Activated CD4-positive, alpha-beta T cell treated with anti-CD3 and anti-CD28 coated beads for 48 hours (primary cell): ENCODE results near the gene COL4A4.

ENCODE experiments used
- DNase-seq: peaks from one replicate; pipeline ENCODE4 v3.0.0-alpha.2; 2020

COL4A4 gene

DNA sequence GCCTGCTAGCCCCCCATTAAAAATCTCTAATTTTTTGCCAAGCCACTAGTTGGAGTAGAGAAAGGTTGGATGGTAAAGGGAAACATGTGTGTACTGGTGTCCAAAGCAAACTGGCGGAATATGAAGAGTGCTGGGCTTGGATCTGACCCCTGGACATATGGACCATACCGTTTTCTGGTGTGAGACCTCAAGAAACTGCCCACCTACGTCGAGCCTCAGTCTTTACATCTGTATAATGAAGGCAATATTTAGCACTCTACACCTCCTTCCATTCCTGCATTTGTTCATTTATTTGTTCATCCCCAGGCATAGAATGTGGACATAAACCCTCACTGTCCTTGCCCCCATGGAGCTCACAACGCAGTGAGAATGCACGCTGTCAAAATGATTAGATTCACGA is 185.7 kb downstream of the COL4A4 start:
- no peak for DNase-seq

GRCh38 chr2:226977775-226978190 is 186.2 kb downstream of the COL4A4 start:
- DNase-seq = no peak

DNA sequence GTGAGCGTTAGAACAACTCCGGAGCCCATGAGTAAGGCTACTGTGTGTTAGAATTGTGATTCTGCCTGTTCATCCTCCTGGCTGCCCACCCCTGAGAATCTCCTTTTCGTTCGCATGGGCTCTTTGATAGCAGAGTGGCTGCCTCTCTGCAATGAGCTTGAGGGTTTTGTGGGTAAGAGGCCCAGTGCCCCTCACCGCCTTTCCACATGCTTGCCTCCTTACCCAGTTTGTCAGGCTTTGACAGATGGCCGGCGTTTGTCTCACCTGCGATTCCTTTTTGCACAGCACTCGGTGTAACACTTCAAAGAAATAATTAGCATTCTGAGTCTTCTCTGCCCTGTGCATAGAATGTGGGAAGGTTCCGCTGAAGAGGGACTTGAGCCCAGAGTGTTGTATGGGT is 190.2 kb downstream of the COL4A4 start:
- DNase-seq = no peak

DNA sequence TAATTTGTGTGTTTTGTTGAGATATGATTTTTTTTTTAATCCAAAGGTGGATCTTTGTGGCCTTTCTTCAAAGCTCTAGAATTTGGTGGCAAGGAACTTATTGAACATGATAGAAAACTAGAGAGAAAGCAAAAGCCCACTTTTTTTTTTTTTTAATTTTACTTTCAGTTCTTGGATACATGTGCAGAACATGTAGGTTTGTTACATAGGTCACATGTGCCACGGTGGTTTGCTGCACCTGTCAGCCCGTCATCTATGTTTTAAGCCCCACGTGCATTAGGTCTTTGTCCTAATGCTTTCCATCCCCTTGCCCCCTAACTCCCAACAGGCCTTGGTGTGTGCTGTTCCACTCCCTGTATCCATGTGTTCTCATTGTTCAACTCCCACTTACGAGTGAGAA is 192.2 kb downstream of the COL4A4 start:
- no peak for DNase-seq

DNA sequence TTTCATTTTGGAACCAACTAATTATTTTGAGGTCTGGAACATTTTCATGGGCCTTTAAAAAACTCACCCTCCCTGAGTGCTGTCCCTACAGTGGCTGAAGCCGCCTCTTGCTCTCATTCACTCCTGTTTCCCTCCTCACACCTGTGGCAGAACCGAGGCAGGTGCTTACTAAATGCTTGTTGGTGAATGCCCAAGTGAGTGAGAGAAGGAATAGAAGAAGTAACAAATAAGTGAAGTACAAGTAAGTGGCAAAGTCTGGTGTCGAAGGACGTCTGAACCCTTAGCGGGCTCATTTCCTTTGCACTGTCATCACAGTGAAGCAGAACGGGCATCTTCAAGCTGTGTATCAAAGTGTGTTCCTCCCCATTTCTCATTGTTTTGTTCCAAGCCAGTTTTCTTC is 192.9 kb downstream of the COL4A4 start:
- no peak for DNase-seq

- DNase-seq = no peak
Observed at GRCh38 chr2:226970362-226970761, 193.6 kb downstream of the COL4A4 start.

DNA sequence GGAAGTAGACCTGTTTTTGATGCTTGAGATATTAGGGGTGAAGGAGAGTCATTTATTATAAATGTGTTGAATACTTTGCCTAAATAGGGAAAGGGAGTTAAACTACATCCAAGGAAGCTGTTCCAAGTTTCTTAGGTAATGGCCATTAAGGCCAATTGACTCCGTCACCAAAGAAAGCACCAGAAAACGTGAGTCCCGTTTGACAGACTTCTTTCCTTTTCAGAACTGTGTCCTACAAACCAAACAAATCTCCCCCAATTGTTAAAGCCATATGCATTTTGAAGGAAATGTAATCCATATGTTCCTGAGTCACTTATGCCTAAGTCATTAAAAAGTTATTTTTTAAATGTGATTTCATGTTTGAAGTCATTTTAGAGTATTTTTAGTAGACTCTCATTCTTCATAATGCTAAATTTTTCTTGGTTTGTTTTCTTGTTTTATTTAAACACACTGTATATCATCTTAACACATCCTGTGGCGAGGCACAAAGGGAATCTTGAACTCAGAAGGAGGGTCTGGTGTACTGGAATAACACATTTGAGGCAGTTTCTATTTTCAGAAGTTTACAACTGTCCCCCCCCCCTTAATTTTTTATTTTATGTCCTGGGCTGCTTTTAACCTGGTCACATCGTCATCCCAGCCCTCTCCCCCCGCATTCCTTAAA is 194.5 kb downstream of the COL4A4 start:
- DNase-seq = no peak

- no peak for DNase-seq
Observed at GRCh38 chr2:226965376-226965775, 198.6 kb downstream of the COL4A4 start.

DNA sequence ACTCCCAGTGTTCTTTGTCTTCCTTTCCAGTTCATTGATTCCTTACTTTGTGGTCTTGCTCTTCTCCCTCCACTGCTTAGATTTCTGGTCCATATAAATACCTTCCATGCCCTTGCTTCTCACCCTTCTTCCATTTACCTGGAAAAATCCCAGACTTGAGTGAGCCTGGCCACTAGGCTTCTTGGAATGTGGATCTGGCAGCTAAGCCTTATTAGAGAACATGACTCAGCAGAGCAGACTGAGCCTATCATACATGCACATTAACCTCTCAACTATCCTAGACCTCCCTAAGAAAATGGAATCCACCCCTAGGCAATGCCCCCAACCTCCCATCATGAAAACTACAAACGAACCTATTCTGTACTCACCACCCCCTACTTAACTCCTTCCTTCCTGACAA is 200.5 kb downstream of the COL4A4 start:
- DNase-seq = no peak

GRCh38 chr2:226962176-226962773 is 201.7 kb downstream of the COL4A4 start:
- no peak for DNase-seq

GRCh38 chr2:226959418-226959817 is 204.6 kb downstream of the COL4A4 start:
- DNase-seq = no peak

- DNase-seq = no peak
Observed at GRCh38 chr2:226956659-226957058, 207.3 kb downstream of the COL4A4 start.

GRCh38 chr2:226953826-226954225 is 210.2 kb downstream of the COL4A4 start:
- DNase-seq = no peak

DNA sequence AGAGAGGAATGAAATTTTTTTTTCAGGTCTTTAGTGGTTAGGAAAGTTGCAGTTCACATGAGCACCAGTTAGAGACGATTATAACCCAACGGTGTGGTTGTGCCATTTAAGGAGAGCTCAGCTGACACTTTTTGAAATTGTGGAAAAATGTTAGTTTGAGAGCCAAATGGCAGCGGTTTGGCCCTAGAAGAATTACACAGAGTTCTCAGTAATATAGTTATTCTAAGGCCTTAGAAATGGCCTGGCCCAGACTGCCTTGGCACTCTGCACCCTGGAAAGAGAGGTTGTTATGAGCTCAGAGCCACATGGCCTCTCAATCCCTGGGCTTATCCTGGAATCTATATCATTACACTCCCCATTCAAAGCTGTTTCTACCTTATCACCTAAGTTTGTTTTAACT is 210.8 kb downstream of the COL4A4 start:
- no peak for DNase-seq
